Esophagus muscularis mucosa (tissue), 3 donors: ENCODE data around the gene AJAP1.

Experiments
- CTCF ChIP-seq, 3 experiments: fragments of 200-600 bp in 2 of 3; fragments of 450-650 bp in 1 of 3; sonication (generic) in 2 of 3; IDR thresholded peaks; one replicate each; pipeline ENCODE4 v1.5.1; 2017 to 2019; ENCODE audit warnings: antibody characterized with exemption in 3 of 3, mild to moderate bottlenecking in 2 of 3, moderate library complexity in 1 of 3
- POLR2A ChIP-seq: fragments of 450-650 bp; IDR thresholded peaks from one replicate; pipeline ENCODE4 v1.6.1; 2017; ENCODE audit warnings: antibody characterized with exemption, moderate library complexity, mild to moderate bottlenecking, low read depth
- POLR2AphosphoS5 ChIP-seq, 2 donors: sonication (generic); formaldehyde crosslinking; IDR thresholded peaks; one replicate each; pipeline ENCODE4 v1.6.1; 2017; ENCODE audit warnings: antibody characterized with exemption in 2 of 2

DNA sequence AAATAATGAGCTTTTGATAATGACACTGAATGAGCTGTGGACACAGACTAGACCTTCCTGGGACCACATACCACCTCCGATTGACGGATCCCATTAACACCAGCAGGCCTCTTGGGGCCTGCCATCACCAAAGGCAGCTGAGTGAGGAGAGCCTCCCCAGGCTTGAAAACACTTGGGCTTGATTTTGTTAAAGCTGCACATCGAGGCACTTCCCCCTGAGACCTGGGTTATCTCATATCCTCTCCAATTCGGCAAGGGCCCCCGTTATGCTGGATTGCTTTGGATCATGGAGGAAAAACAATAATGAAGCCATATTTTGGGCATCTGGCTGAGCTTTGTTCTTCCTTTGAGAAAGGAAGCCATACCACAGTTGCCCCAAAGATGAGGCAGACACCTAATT is 143.0 kb downstream of the AJAP1 start:
- no peak for TF ChIP-seq POLR2AphosphoS5 (IDR thresholded peaks at IDR 0.05)
- no peak for TF ChIP-seq CTCF (IDR thresholded peaks at IDR 0.05)
- TF ChIP-seq POLR2A: no peak
